HepG2 (cell line): Measurements from ENCODE around the gene CCDC117. TPM values are rescaled to one million over a fixed set of nuclear protein-coding genes. Genes with fewer than 3 reads are reported as not detected.
A peak's percentile ranks its signal among the peaks of the same experiment; 100 is the strongest.

Experiments used
- BHLHE40 ChIP-seq: IDR thresholded peaks from 2 replicates; pipeline ENCODE4 v1.6.1; 2011; ENCODE audit warnings: low read length, improper control_type of control experiment
- ELF4 ChIP-seq: sonication (generic); formaldehyde crosslinking; IDR thresholded peaks from 2 replicates; pipeline ENCODE4 v1.5.0; 2020; ENCODE audit warnings: missing genetic modification reagents, mild to moderate bottlenecking, moderate library complexity, borderline replicate concordance
- EZH2 ChIP-seq: conservative IDR thresholded peaks from 2 replicates; pipeline ENCODE4 v1.6.1; 2012; ENCODE audit warnings: mild to moderate bottlenecking, low read depth, low read length, moderate library complexity
- HDAC2 ChIP-seq: sonication (generic); formaldehyde crosslinking; IDR thresholded peaks from 2 replicates; pipeline ENCODE4 v1.4.0; 2020; ENCODE audit warnings: missing genetic modification reagents
- LRRFIP1 ChIP-seq: sonication (generic); formaldehyde crosslinking; conservative IDR thresholded peaks from 2 replicates; pipeline ENCODE4 v1.4.0; 2020; ENCODE audit warnings: missing genetic modification reagents
- MBD4 ChIP-seq: IDR thresholded peaks from 2 replicates; pipeline ENCODE4 v1.6.1; 2012; ENCODE audit warnings: low read length, inconsistent platforms, borderline replicate concordance
- MEF2D ChIP-seq: sonication (generic); formaldehyde crosslinking; IDR thresholded peaks from 2 replicates; pipeline ENCODE4 v1.5.1; 2020; ENCODE audit warnings: mild to moderate bottlenecking, missing genetic modification reagents
- NFKBIZ ChIP-seq: IDR thresholded peaks from 2 replicates; pipeline ENCODE4 v1.6.1; 2018; ENCODE audit warnings: missing genetic modification reagents, missing compliant biosample characterization
- NPAS2 ChIP-seq: sonication (generic); formaldehyde crosslinking; IDR thresholded peaks from 2 replicates; pipeline ENCODE4 v1.8.0; 2022; ENCODE audit warnings: mild to moderate bottlenecking, missing genetic modification reagents, borderline replicate concordance
- PITX1 ChIP-seq: sonication (generic); formaldehyde crosslinking; IDR thresholded peaks from 2 replicates; pipeline ENCODE4 v1.5.1; 2020; ENCODE audit warnings: mild to moderate bottlenecking, missing genetic modification reagents
- POLR2A ChIP-seq, 2 experiments: IDR thresholded peaks; 2 replicates each; pipeline ENCODE4 v1.6.1; 2011; ENCODE audit warnings: low read depth in 2 of 2, low read length in 2 of 2, mild to moderate bottlenecking in 1 of 2, moderate library complexity in 1 of 2; ENCODE audit not compliant: insufficient read depth in 1 of 2
- PRDM4 ChIP-seq: sonication (generic); formaldehyde crosslinking; IDR thresholded peaks from 2 replicates; pipeline ENCODE4 v1.9.0; 2021; ENCODE audit warnings: missing genetic modification reagents, borderline replicate concordance
- SMAD9 ChIP-seq: sonication (generic); formaldehyde crosslinking; IDR thresholded peaks from 2 replicates; pipeline ENCODE4 v1.5.1; 2020; ENCODE audit warnings: mild to moderate bottlenecking, missing genetic modification reagents
- TBL1XR1 ChIP-seq: fragments of 150-350 bp; IDR thresholded peaks from 2 replicates; pipeline ENCODE4 v1.6.1; 2014; ENCODE audit warnings: borderline replicate concordance, low read length; ENCODE audit not compliant: partially characterized antibody
- TCF7L2 ChIP-seq: IDR thresholded peaks from 2 replicates; pipeline ENCODE4 v1.6.1; 2011; ENCODE audit warnings: mild to moderate bottlenecking, low read depth, low read length, moderate library complexity
- TFE3 ChIP-seq: IDR thresholded peaks from 2 replicates; pipeline ENCODE4 v1.6.1; 2016
- USF2 ChIP-seq, 2 experiments: sonication (generic) in 1 of 2; formaldehyde crosslinking in 1 of 2; IDR thresholded peaks; 2 replicates each; pipeline versions ENCODE4 v1.5.1 to v1.6.1; 2011 to 2020; ENCODE audit warnings: borderline replicate concordance in 1 of 2, low read depth in 1 of 2, low read length in 1 of 2, mild to moderate bottlenecking in 1 of 2, missing genetic modification reagents in 1 of 2, moderate library complexity in 1 of 2
- ZNF121 ChIP-seq: sonication (generic); formaldehyde crosslinking; IDR thresholded peaks from 2 replicates; pipeline ENCODE4 v1.5.0; 2020; ENCODE audit warnings: mild to moderate bottlenecking, missing genetic modification reagents
- ZNF264 ChIP-seq: sonication (generic); formaldehyde crosslinking; IDR thresholded peaks from 2 replicates; pipeline ENCODE4 v1.4.0; 2020; ENCODE audit warnings: missing genetic modification reagents
- ZNF605 ChIP-seq: sonication (generic); formaldehyde crosslinking; IDR thresholded peaks from 2 replicates; pipeline ENCODE4 v1.8.0; 2022; ENCODE audit warnings: mild to moderate bottlenecking, missing genetic modification reagents
- ZSCAN9 ChIP-seq: IDR thresholded peaks from 2 replicates; pipeline ENCODE4 v1.6.1; 2016; ENCODE audit warnings: borderline replicate concordance
- polyA plus RNA-seq, 8 experiments: library from polyadenylated mRNA; depleted of rRNA in 3 of 8; stranded (reverse) in 7 of 8; unstranded in 1 of 8; fragments of >200 nt; fragmentation: Illumina TruSeq in 4 of 8; extraction: Trizol in 4 of 8; gene quantifications; 2 replicates each; pipeline versions ENCODE4 v1.2.1 to v1.2.3, GENCODE V29; 2011 to 2016; ENCODE audit warnings: low read depth in 4 of 8, missing spikeins in 1 of 8, mixed read lengths in 1 of 8; ENCODE audit not compliant: insufficient read depth in 1 of 8
- total RNA-seq, 5 experiments: library from RNA; depleted of rRNA; stranded (reverse); fragments of >200 nt; fragmentation: Illumina TruSeq; extraction: Trizol; gene quantifications; 2 replicates each; pipeline ENCODE4 v1.2.3, GENCODE V29; 2016; ENCODE audit warnings: low read depth in 1 of 5

CCDC117 gene
- total and polyA plus RNA-seq, 2 of the 13 experiments (the other 11 are each of a cell fraction or from before 2014, with no cell fraction given) = 12.6 to 34.2 TPM

- TF ChIP-seq EZH2 (no peak), ZNF264 (CRISPR knock-in tag) (peak; percentile 54; the same call in 1 of the 2 replicates), HDAC2 (CRISPR knock-in tag) (peak; percentile 93), BHLHE40 (peak; percentile 41; the same call in 1 of the 2 replicates), MEF2D (CRISPR knock-in tag) (peak; percentile 65; the same call in 1 of the 2 replicates), ZNF121 (CRISPR knock-in tag) (peak; percentile 90), ZSCAN9 (CRISPR knock-in tag) (peak; percentile 30; the same call in 1 of the 2 replicates), NFKBIZ (CRISPR knock-in tag) (peak; percentile 95), NPAS2 (no peak), PRDM4 (no peak), SMAD9 (no peak), ELF4 (peak; percentile 46; the same call in 1 of the 2 replicates), TFE3 (CRISPR knock-in tag) (peak; percentile 93), TBL1XR1 (peak; percentile 37), POLR2A (IDR thresholded peaks at IDR 0.05; ENCODE audit: insufficient read depth in 1 of 2, low read depth in 2 of 2, low read length in 2 of 2) (peak; percentile 17 to 42; a peak in 2 of 4 replicates), MBD4 (0 out of 2 replicates have a peak, but pooled peaks have one; percentile 16), USF2 (IDR thresholded peaks at IDR 0.05; ENCODE audit: low read depth, low read length) (no peak), USF2 (CRISPR knock-in tag; IDR thresholded peaks at IDR 0.05; ENCODE audit: borderline replicate concordance) (peak; percentile 66; the same call in 1 of the 2 replicates), PITX1 (CRISPR knock-in tag) (peak; percentile 88), LRRFIP1 (CRISPR knock-in tag) (no peak), ZNF605 (CRISPR knock-in tag) (no peak), TCF7L2 (no peak)
These were observed 41.5 kb downstream of the CCDC117 start (continued) for GRCh38 chr22:28813772-28814518.
